Heart right ventricle (tissue), 16 donors: ENCODE results near the gene GAB2. TPM values are rescaled to one million over a fixed set of nuclear protein-coding genes. Genes with fewer than 3 reads are reported as not detected.

Experiments
- ATAC-seq, 8 donors: fragments of 200-7000 bp; cut with Tn5 transposase; one replicate each; pipeline ENCODE4 v1.9.1; 2020; ENCODE audit warnings: mild to moderate bottlenecking in 8 of 8, moderate library complexity in 8 of 8, moderate number of reproducible peaks in 1 of 8
- DNase-seq, 2 donors: peaks; one replicate each; pipeline ENCODE4 v3.0.0-alpha.2; 2020
- H3K27ac ChIP-seq, 10 donors: fragments of 200-600 bp; sonication (generic) in 2 of 10; one replicate each; pipeline versions ENCODE4 v1.5.0 to v1.8.0; 2020 to 2022; ENCODE audit warnings: mild to moderate bottlenecking in 3 of 10
- H3K27me3 ChIP-seq, 7 donors: fragments of 200-600 bp; one replicate each; pipeline ENCODE4 v1.8.0; 2021 to 2022; ENCODE audit warnings: mild to moderate bottlenecking in 2 of 7
- H3K36me3 ChIP-seq, 9 donors: fragments of 200-600 bp; sonication (generic) in 1 of 9; one replicate each; pipeline versions ENCODE4 v1.5.0 to v1.8.0; 2020 to 2022; ENCODE audit warnings: mild to moderate bottlenecking in 2 of 9
- H3K4me1 ChIP-seq, 9 donors: fragments of 200-600 bp; sonication (generic) in 1 of 9; one replicate each; pipeline versions ENCODE4 v1.5.0 to v1.8.0; 2020 to 2022; ENCODE audit warnings: mild to moderate bottlenecking in 4 of 9
- H3K4me3 ChIP-seq, 10 donors: fragments of 200-600 bp; sonication (generic) in 2 of 10; one replicate each; pipeline versions ENCODE4 v1.5.0 to v1.8.0; 2020 to 2022; ENCODE audit warnings: mild to moderate bottlenecking in 7 of 10, moderate library complexity in 2 of 10
- H3K9me3 ChIP-seq, 11 donors: fragments of 200-600 bp in 10 of 11; sonication (generic) in 2 of 11; one replicate each; pipeline versions ENCODE4 v1.5.0 to v1.8.0; 2013 to 2022; ENCODE audit warnings: mild to moderate bottlenecking in 2 of 11, control low read depth in 1 of 11, moderate library complexity in 1 of 11
- WGBS, 2 donors: extraction: QIAGEN DNeasy Blood & Tissue Kit; methylation state at CpG; one replicate each; pipeline ENCODE4 v1.1.7; 2013; ENCODE audit warnings: inconsistent platforms in 1 of 2; 5-methylcytosine and 5-hydroxymethylcytosine counted together
- intact Hi-C, 10 donors: fragments of 100-400 bp; cut with DNase I; formaldehyde crosslinking; loops; one replicate each; pipeline versions ENCODE4 v1.11.1 to v1.14.2; 2022
- polyA plus RNA-seq, 2 donors: library from polyadenylated mRNA; stranded (reverse); fragments of 200-250 nt; gene quantifications; one replicate each; pipeline ENCODE4 v1.2.3, GENCODE V29; 2013
- total RNA-seq, 10 donors: library from RNA; stranded (reverse); fragmentation: NEBNext Ultra II Directional in 3 of 10; extraction: Animal tissue kit (Norgen Biotek cat#: 25700) in 3 of 10; gene quantifications; one replicate each; pipeline versions ENCODE4 v1.2.1 to v1.2.4, GENCODE V29; 2021 to 2023
- TF ChIP-seq, protein P1 (sequence below), 9 donors: fragments of 200-600 bp; sonication (generic) in 2 of 9; IDR thresholded peaks; one replicate each; pipeline versions ENCODE4 v1.5.0 to v1.8.0; 2021 to 2022; ENCODE audit warnings: antibody characterized with exemption in 9 of 9, mild to moderate bottlenecking in 5 of 9, moderate library complexity in 1 of 9
- donor health status: Arrhythmogenic right ventricular cardiomyopathy.
- donor health status: ischemic (EF 13 %, LVEDD 7.1; RV severe dilation, severe dysfunction).
- donor health status: healthy with polysubstance abuse.
- donor health status: DM: no; HTN: yes; CAD: no.
- donor health status: DM: no; HTN: no; CAD: no.
- donor health status: ischemic (EF 25% LVEDD 6.9; RV normal size, moderate dysfunction).
- donor health status: ischemic (EF 25% LVEDD 5.7; RV mildly dilated, moderate dysfunction).
- donor health status: healthy.
- donor health status: DM: yes; HTN: yes; CAD: no.
- donor health status: Ischemic cardiomyopathy.
- donor health status: ischemic (EF 35%, LVEDD 5.7; RV mildly dilated, moderate dysfunction).
- donor health status: nonischemic (EF 11% LVEDD 7.7; RV severe dilation, severe dysfunction).
- donor health status: DM: yes; HTN: yes; CAD: no.
- donor health status: PGD.
- donor health status: ischemic (EF 29% LVEDD 5.4; RV normal size, mild dysfunction).
- donor health status: nonischemic (EF 23%, LVEDD 6.1; RV moderate dilation, normal function).

The GAB2 gene
- total and polyA plus RNA-seq, 12 donors = 5.0 to 44.6 (median 27.0) TPM

- Histone ChIP-seq H3K9me3 (peaks cover 0 to 16% (median 2%) of the 10 kb centered on the region in 11 donors), H3K4me1 (peaks cover 0 to 51% (median 10%) of the 10 kb centered on the region in 9 donors), H3K4me3 (no peak overlapping the region), H3K27ac (peak overlapping the region in 3 of 10 donors; percentile 3 to 88 (median 25)), H3K27me3 (no peaks in the 10 kb centered on the region), H3K36me3 (no peaks in the 10 kb centered on the region)
- DNase-seq = no peak
- 87 to 91% methylated on average over 7 of the region's 7 CpGs for WGBS, 2 donors
- ATAC-seq = peak in 1 of 8 donors; percentile 27
- TF ChIP-seq, protein P1, sequence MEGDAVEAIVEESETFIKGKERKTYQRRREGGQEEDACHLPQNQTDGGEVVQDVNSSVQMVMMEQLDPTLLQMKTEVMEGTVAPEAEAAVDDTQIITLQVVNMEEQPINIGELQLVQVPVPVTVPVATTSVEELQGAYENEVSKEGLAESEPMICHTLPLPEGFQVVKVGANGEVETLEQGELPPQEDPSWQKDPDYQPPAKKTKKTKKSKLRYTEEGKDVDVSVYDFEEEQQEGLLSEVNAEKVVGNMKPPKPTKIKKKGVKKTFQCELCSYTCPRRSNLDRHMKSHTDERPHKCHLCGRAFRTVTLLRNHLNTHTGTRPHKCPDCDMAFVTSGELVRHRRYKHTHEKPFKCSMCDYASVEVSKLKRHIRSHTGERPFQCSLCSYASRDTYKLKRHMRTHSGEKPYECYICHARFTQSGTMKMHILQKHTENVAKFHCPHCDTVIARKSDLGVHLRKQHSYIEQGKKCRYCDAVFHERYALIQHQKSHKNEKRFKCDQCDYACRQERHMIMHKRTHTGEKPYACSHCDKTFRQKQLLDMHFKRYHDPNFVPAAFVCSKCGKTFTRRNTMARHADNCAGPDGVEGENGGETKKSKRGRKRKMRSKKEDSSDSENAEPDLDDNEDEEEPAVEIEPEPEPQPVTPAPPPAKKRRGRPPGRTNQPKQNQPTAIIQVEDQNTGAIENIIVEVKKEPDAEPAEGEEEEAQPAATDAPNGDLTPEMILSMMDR (IDR thresholded peaks at IDR 0.05) = no peak
- intact Hi-C loops = no loop called here
Measured at GRCh38 chr11:78289552-78290292, 127.9 kb downstream of the GAB2 start.

DNA sequence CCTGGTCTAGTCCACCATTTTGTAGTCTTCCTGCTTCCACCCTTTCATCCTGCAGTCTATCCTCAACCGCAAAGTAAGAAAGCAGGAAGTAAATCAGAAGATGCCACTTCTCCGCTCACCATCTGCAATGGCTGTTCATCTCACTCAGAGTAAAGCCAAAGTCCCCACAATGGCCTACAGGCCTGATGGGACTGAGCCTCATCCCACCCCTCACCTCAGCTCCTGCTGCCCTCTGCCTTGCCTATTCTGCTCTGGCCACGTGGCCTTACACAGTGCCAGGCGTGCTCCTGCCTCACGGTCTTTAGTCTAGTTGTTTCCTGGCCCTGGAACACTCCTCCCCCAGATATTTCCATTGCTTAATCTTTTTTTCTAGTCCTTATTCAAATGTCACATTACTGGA lies 133.4 kb downstream of the GAB2 start:
- Histone ChIP-seq H3K27ac (no peak overlapping the region), H3K4me3 (no peak overlapping the region), H3K4me1 (peaks cover 0 to 29% (median 9%) of the 10 kb centered on the region in 9 donors), H3K36me3 (peaks cover 0 to 15% (median 7%) of the 10 kb centered on the region in 9 donors), H3K27me3 (no peaks in the 10 kb centered on the region), H3K9me3 (peaks cover 0 to 14% (median 2%) of the 10 kb centered on the region in 11 donors)
- peak in 1 of 8 donors; percentile 39 for ATAC-seq
- intact Hi-C loops = no loop called here
- 88 to 92% methylated on average over 5 of the region's 5 CpGs for WGBS, 2 donors
- TF ChIP-seq, protein P1 (IDR thresholded peaks at IDR 0.05) = no peak
- DNase-seq = no peak

DNA sequence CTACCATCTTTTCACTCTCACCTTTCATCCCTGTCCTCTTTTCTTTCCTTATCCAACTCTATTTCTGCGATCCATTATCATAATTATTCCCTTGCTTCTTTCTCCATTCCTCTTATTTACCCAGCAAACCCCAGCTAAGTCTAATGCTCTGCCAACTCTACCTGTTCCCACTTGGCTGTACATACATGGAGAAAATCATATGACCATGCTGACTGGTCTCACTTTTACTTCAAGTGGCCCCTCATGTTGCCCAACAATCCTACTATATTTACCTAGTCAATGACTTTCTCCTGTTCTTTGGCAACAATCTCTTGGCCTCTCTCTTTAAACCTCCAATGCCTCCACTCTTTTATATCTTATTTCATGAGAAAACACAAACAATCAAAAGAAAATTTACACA lies 134.8 kb downstream of the GAB2 start:
- Histone ChIP-seq H3K4me3 (no peak overlapping the region), H3K27ac (no peak overlapping the region), H3K27me3 (no peaks in the 10 kb centered on the region), H3K36me3 (peaks cover 0 to 17% (median 7%) of the 10 kb centered on the region in 9 donors), H3K4me1 (peaks cover 0 to 41% (median 13%) of the 10 kb centered on the region in 9 donors), H3K9me3 (no peaks in the 10 kb centered on the region)
- no peak for ATAC-seq
- TF ChIP-seq, protein P1 (IDR thresholded peaks at IDR 0.05) = no peak
- intact Hi-C loops = no loop called here
- WGBS, 2 donors = 100% methylated on average over 1 of the region's 1 CpG
- DNase-seq = no peak

- DNase-seq = no peak
- peaks cover 0 to 48% (median 13%) of the 10 kb centered on the region in 9 donors for H3K4me1 ChIP-seq
- intact Hi-C loops = no loop called here
- no peaks in the 10 kb centered on the region for H3K27me3 ChIP-seq
- H3K27ac ChIP-seq = no peak overlapping the region
- 93 to 95% methylated on average over 2 of the region's 2 CpGs for WGBS, 2 donors
- no peak for ATAC-seq
- peaks cover 0 to 17% (median 7%) of the 10 kb centered on the region in 9 donors for H3K36me3 ChIP-seq
- TF ChIP-seq, protein P1 (IDR thresholded peaks at IDR 0.05) = no peak
- H3K4me3 ChIP-seq = no peak overlapping the region
- H3K9me3 ChIP-seq = no peaks in the 10 kb centered on the region
Measured at GRCh38 chr11:78281511-78281910, 136.1 kb downstream of the GAB2 start.
